ENCODE data around the gene DGKD. TPM values are rescaled to one million over a fixed set of nuclear protein-coding genes. Genes with fewer than 3 reads are reported as not detected.

The DGKD gene
- total RNA-seq, 1 experiment from 2014 or later = 41.4 TPM

- H3K27me3 Mint-ChIP-seq (ENCODE audit: low read depth) = no peaks in the 10 kb centered on the region
- POLR2A ChIA-PET = interaction anchor here (0.5 kb wide), 1 partner anchor 864 kb away, joined by 10 read pairs; no protein-coding TSS in a partner anchor
- peaks cover 28% of the 10 kb centered on the region for H3K9me3 Mint-ChIP-seq
- H3K4me3 Mint-ChIP-seq = no peak overlapping the region
- no peak overlapping the region for H3K27ac Mint-ChIP-seq
- peaks cover 8% of the 10 kb centered on the region for H3K4me1 Mint-ChIP-seq
- no peak for ATAC-seq
- peaks cover 24% of the 10 kb centered on the region for H3K36me3 Mint-ChIP-seq
- DNase-seq (ENCODE audit: low spot score) = no peak
- CTCF ChIA-PET = interaction anchor here (1.2 kb wide), 1 partner anchor 33 kb away, joined by 4 read pairs; no protein-coding TSS in a partner anchor
- no peak for TF ChIP-seq MLX (CRISPR knock-in tag; IDR thresholded peaks at IDR 0.05)
Observed at GRCh38 chr2:233410196-233410760, 56.0 kb downstream of the DGKD start.

GRCh38 chr2:233411162-233411561, 56.9 kb downstream of the DGKD start:
- Mint-ChIP-seq H3K27me3 (ENCODE audit: low read depth) (no peaks in the 10 kb centered on the region), H3K4me3 (no peak overlapping the region), H3K4me1 (peaks cover 8% of the 10 kb centered on the region), H3K27ac (no peak overlapping the region), H3K9me3 (peaks cover 28% of the 10 kb centered on the region), H3K36me3 (peaks cover 24% of the 10 kb centered on the region)
- ATAC-seq (no peak), DNase-seq (ENCODE audit: low spot score) (no peak)
- CTCF ChIA-PET = no interaction called here
- POLR2A ChIA-PET = no interaction called here
- no peak for TF ChIP-seq GABPB1 (CRISPR knock-in tag; IDR thresholded peaks at IDR 0.05)
- TF ChIP-seq MYBL2 (CRISPR knock-in tag; IDR thresholded peaks at IDR 0.05) = no peak
- TF ChIP-seq E2F4 (CRISPR knock-in tag; IDR thresholded peaks at IDR 0.05; ENCODE audit: borderline replicate concordance, low read depth) = no peak
- TF ChIP-seq TEAD1 (CRISPR knock-in tag; IDR thresholded peaks at IDR 0.05) = no peak
- no peak for TF ChIP-seq E2F1 (CRISPR knock-in tag; IDR thresholded peaks at IDR 0.05)
- TF ChIP-seq ZNF671 (CRISPR knock-in tag; IDR thresholded peaks at IDR 0.05) = no peak

GRCh38 chr2:233412405-233412804, 58.1 kb downstream of the DGKD start:
- Mint-ChIP-seq H3K4me1 (peaks cover 14% of the 10 kb centered on the region), H3K4me3 (no peak overlapping the region), H3K27me3 (ENCODE audit: low read depth) (no peaks in the 10 kb centered on the region), H3K27ac (no peak overlapping the region), H3K9me3 (peaks cover 28% of the 10 kb centered on the region), H3K36me3 (peaks cover 24% of the 10 kb centered on the region)
- ChIA-PET CTCF (no interaction called here), POLR2A (no interaction called here)
- no peak for TF ChIP-seq MLX (CRISPR knock-in tag; IDR thresholded peaks at IDR 0.05)
- TF ChIP-seq ZNF138 (CRISPR knock-in tag; conservative IDR thresholded peaks at IDR 0.05) = no peak
- TF ChIP-seq JAZF1 (CRISPR knock-in tag; IDR thresholded peaks at IDR 0.05) = no peak
- TF ChIP-seq AFF4 (CRISPR knock-in tag; IDR thresholded peaks at IDR 0.05; ENCODE audit: borderline replicate concordance) = no peak
- DNase-seq (ENCODE audit: low spot score) (no peak), ATAC-seq (no peak)

GRCh38 chr2:233413046-233413445, 58.8 kb downstream of the DGKD start:
- Mint-ChIP-seq H3K27me3 (ENCODE audit: low read depth) (no peaks in the 10 kb centered on the region), H3K36me3 (peaks cover 24% of the 10 kb centered on the region), H3K27ac (no peak overlapping the region), H3K4me1 (peaks cover 14% of the 10 kb centered on the region), H3K4me3 (no peak overlapping the region), H3K9me3 (peaks cover 28% of the 10 kb centered on the region)
- ChIA-PET POLR2A (no interaction called here), CTCF (no interaction called here)
- ATAC-seq (no peak), DNase-seq (ENCODE audit: low spot score) (no peak)
- no peak for TF ChIP-seq NFATC4 (CRISPR knock-in tag; IDR thresholded peaks at IDR 0.05)
- no peak for TF ChIP-seq SOX15 (CRISPR knock-in tag; IDR thresholded peaks at IDR 0.05)
- no peak for TF ChIP-seq OVOL2 (CRISPR knock-in tag; IDR thresholded peaks at IDR 0.05; ENCODE audit: borderline replicate concordance)
- no peak for TF ChIP-seq ZNF138 (CRISPR knock-in tag; conservative IDR thresholded peaks at IDR 0.05)
- TF ChIP-seq ATF1 (CRISPR knock-in tag; IDR thresholded peaks at IDR 0.05) = no peak
- TF ChIP-seq ZNF423 (CRISPR knock-in tag; IDR thresholded peaks at IDR 0.05) = no peak
- TF ChIP-seq AR (CRISPR knock-in tag; IDR thresholded peaks at IDR 0.05) = no peak
- no peak for TF ChIP-seq TEAD4 (CRISPR knock-in tag; IDR thresholded peaks at IDR 0.05)
- TF ChIP-seq MAX (CRISPR knock-in tag; IDR thresholded peaks at IDR 0.05) = no peak
